Fibroblast of the aortic adventitia (primary cell): ENCODE results near the gene AOPEP. TPM values are rescaled to one million over a fixed set of nuclear protein-coding genes. Genes with fewer than 3 reads are reported as not detected.

Experiments used
- DNase-seq: peaks from one replicate; pipeline ENCODE4 v3.0.0-alpha.2; 2010; ENCODE audit warnings: low read depth
- H3K4me3 ChIP-seq: 2 replicates; pipeline ENCODE4 v1.5.1; 2011; ENCODE audit warnings: low read depth, mild to moderate bottlenecking, control low read depth, low read length, moderate library complexity
- total RNA-seq: library from RNA; depleted of rRNA; stranded (reverse); fragments of >200 nt; gene quantifications from 2 replicates; pipeline ENCODE4 v1.2.3, GENCODE V29; 2012; ENCODE audit warnings: low replicate concordance
- TF ChIP-seq, protein P1 (sequence below): IDR thresholded peaks from 2 replicates; pipeline ENCODE4 v1.5.1; 2011; ENCODE audit warnings: mild to moderate bottlenecking, low read length, control low read depth, inconsistent platforms; ENCODE audit not compliant: insufficient read depth

AOPEP gene
- total RNA-seq, 1 donor, result 39.7 TPM

DNA sequence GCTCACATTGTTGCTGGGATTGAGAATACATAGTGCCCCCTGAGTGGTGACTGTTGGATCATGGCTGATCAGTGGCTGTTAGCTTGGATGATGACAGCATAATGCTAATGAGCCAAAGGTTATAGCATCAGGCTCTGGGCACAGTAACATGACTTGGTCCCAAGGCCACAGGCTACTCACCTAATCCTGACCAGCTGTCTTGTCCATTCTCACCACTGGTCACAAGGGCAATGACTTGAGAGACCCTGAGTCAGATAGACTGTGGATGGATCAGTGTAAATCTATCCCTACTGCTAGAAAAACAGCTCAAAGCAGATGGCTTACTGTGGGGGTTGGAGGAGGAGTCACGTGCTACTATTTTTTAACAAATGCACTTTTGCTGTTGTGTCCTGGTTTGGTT lies 74.7 kb downstream of the AOPEP start:
- DNase-seq, result no peak
- TF ChIP-seq, protein P1, sequence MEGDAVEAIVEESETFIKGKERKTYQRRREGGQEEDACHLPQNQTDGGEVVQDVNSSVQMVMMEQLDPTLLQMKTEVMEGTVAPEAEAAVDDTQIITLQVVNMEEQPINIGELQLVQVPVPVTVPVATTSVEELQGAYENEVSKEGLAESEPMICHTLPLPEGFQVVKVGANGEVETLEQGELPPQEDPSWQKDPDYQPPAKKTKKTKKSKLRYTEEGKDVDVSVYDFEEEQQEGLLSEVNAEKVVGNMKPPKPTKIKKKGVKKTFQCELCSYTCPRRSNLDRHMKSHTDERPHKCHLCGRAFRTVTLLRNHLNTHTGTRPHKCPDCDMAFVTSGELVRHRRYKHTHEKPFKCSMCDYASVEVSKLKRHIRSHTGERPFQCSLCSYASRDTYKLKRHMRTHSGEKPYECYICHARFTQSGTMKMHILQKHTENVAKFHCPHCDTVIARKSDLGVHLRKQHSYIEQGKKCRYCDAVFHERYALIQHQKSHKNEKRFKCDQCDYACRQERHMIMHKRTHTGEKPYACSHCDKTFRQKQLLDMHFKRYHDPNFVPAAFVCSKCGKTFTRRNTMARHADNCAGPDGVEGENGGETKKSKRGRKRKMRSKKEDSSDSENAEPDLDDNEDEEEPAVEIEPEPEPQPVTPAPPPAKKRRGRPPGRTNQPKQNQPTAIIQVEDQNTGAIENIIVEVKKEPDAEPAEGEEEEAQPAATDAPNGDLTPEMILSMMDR, result no peak
- no peak overlapping the region for H3K4me3 ChIP-seq

DNA sequence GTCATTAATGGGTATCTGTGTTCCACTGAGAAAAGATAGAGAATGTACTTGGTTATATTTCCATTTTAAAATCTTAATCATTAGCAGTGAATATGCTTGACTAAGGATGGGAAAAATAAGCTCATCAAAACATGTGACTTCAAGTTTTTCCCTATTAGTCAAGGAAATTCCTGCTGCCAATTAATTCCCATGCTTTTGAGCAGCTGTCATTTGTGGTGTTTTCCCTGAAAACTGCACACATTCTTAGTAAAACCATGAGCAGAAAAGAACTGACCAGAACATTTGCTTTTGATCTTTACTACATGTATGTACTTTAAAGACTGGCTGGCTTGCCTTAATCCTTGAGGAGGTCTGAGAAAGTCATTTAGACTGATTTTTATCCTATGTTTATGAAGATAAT lies 75.2 kb downstream of the AOPEP start:
- TF ChIP-seq, protein P1, result no peak
- DNase-seq, result peak; percentile 37
- no peak overlapping the region for H3K4me3 ChIP-seq

DNA sequence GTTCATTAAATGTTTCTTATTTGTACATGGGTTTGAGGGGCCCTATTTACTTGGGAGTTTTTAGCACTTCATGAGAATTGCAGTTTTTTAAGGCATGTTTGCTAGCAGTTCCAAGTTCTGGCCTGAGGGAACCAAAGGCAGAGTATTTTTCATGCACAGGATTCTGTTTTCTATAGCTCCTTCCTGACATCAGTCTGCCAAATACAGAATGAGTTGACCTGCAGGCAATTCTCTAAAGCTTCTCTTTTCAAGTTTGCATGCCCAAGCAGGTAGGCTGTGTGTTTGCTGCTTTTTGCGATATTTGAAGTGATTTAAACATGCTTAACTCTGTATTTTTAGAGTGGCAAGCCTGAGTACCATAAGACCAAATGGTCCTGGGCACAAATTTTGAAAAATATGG lies 75.8 kb downstream of the AOPEP start:
- DNase-seq, result no peak
- H3K4me3 ChIP-seq, result no peak overlapping the region
- TF ChIP-seq, protein P1, result no peak

DNA sequence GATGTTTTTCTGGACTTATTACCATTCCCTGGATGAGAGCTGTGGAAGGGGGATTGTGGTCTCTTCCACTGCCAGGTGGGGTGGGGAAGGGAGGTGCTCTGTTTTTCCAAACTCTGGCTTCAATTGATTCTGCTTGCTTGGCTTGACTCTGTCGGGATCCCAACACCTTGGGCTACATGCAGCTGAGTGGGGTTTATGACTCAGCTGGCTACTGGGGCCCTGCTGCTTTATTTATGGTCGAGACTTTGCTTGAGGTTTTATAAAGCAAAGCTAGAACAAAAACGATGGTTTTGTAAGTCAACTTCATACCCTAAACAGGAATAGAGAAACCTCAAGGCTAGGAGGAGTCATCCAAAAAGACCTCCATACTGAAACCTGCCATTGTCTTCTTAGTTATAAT lies 76.3 kb downstream of the AOPEP start:
- no peak for DNase-seq
- TF ChIP-seq, protein P1, result no peak
- H3K4me3 ChIP-seq, result no peak overlapping the region

DNA sequence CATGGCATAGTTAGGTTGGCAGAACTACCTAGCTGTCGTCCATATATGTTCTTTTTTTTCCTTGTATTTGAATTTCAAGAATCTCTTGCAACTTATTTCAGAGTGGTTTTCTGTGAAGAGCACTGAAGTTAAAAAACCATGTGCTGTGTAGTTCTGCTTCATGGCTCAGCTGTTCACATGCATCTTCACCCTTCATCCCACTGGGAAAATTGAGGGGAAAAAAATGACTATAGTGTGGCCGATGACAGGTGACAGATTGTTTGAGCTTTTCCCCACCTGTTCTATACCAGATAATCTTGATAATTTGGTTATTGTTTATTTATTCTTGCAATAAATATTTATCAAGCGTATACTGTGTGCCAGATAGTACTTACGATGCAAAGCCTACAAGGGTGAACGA lies 77.8 kb downstream of the AOPEP start:
- TF ChIP-seq, protein P1, result no peak
- DNase-seq, result no peak
- H3K4me3 ChIP-seq, result no peak overlapping the region

DNA sequence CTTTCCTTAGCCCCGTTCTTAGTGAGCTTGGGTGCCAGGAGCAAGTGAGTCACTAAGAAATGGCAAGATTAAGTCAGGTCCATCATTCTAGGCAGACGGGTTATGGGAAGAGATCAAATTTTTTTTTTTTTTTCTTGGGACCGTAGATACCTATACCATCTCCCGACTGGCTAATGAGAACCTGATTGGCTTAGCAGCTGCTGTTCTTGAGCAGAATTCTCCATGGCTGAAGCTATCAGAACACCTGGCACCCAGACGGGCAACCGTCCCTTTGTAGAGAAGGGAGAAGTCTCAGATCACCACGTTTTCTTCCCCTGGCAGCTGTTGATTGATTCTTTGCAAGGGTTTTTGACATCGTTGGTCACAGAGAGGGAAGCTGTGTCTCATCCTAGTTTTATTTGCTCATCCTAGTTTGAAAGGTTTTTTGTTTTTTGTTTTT lies 78.6 kb downstream of the AOPEP start:
- H3K4me3 ChIP-seq, result no peak overlapping the region
- TF ChIP-seq, protein P1, result no peak
- DNase-seq, result no peak

DNA sequence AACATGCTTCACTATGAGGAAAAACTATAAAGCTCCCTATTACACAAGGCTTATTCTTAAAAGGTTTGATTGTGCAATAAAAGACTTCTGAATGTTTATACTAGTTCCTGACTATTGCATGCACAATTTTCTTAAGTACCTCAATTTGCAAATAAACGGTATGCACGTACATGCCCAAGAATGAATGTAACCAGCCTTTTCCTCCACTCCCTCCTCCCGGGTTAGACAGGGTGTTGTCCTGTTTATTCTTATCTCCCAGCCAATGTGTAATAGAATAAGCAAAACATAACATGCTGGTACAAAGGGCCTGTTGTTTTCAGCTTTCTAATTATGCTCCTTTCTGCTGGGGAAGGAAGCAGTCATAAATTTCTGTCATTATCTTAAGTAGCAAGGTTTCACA lies 79.1 kb downstream of the AOPEP start:
- TF ChIP-seq, protein P1, result no peak
- H3K4me3 ChIP-seq, result no peak overlapping the region
- peak; percentile 92 for DNase-seq
